Bronchial epithelial cell (primary cell): Measurements from ENCODE around the gene ZNF516. TPM values are rescaled to one million over a fixed set of nuclear protein-coding genes. Genes with fewer than 3 reads are reported as not detected.

Source experiments
- DNase-seq: peaks from one replicate; pipeline ENCODE4 v3.0.0-alpha.2; 2010; ENCODE audit warnings: low read depth
- FAIRE-seq: peaks from 2 replicates; lab custom pipeline; 2011; peaks lifted over from hg19 to GRCh38; lab: Jason Lieb, UNC
- H3K27me3 ChIP-seq: 2 replicates; pipeline ENCODE4 v1.5.1; 2011; ENCODE audit warnings: low read length; ENCODE audit not compliant: control insufficient read depth, insufficient read depth
- H3K36me3 ChIP-seq: 2 replicates; pipeline ENCODE4 v1.5.1; 2011; ENCODE audit warnings: low read length; ENCODE audit not compliant: control insufficient read depth, insufficient read depth
- H3K4me3 ChIP-seq: 2 replicates; pipeline ENCODE4 v1.5.1; 2011; ENCODE audit warnings: mild to moderate bottlenecking, low read depth, low read length, control low read depth
- CTCF ChIP-seq: IDR thresholded peaks from 2 replicates; pipeline ENCODE4 v1.5.1; 2011; ENCODE audit warnings: mild to moderate bottlenecking, moderate library complexity, low read length, control low read depth, inconsistent platforms; ENCODE audit not compliant: insufficient read depth, severe bottlenecking
- total RNA-seq: library from RNA; depleted of rRNA; stranded (reverse); fragments of >200 nt; gene quantifications from 2 replicates; pipeline ENCODE4 v1.2.1, GENCODE V29; 2014

ZNF516 gene
- total RNA-seq, 1 donor from 2014 or later, result 16.6 TPM

- H3K27me3 ChIP-seq, result no peaks in the 10 kb centered on the region
- TF ChIP-seq CTCF, result no peak
- no peak overlapping the region for H3K4me3 ChIP-seq
- FAIRE-seq, result peak; percentile 13
- peaks cover 22% of the 10 kb centered on the region for H3K36me3 ChIP-seq
- DNase-seq, result no peak
These were observed 63.4 kb downstream of the ZNF516 start for GRCh38 chr18:76431437-76432273.

GRCh38 chr18:76430636-76431035 lies 64.4 kb downstream of the ZNF516 start:
- H3K4me3 ChIP-seq, result no peak overlapping the region
- DNase-seq (no peak), FAIRE-seq (no peak)
- H3K36me3 ChIP-seq, result peaks cover 16% of the 10 kb centered on the region
- H3K27me3 ChIP-seq, result no peaks in the 10 kb centered on the region
- TF ChIP-seq CTCF, result no peak

GRCh38 chr18:76429262-76430126 lies 65.5 kb downstream of the ZNF516 start:
- no peak for FAIRE-seq

GRCh38 chr18:76428396-76429261 lies 66.4 kb downstream of the ZNF516 start:
- H3K4me3 ChIP-seq, result no peak overlapping the region
- DNase-seq (no peak), FAIRE-seq (no peak)
- H3K27me3 ChIP-seq, result no peaks in the 10 kb centered on the region
- peaks cover 10% of the 10 kb centered on the region for H3K36me3 ChIP-seq
- TF ChIP-seq CTCF, result no peak

More at GRCh38 chr18:76429262-76430126, 65.5 kb downstream of the ZNF516 start:
- DNase-seq, result peak; percentile 52
- no peak overlapping the region for H3K4me3 ChIP-seq
- no peak for TF ChIP-seq CTCF
- H3K27me3 ChIP-seq, result no peaks in the 10 kb centered on the region
- peaks cover 13% of the 10 kb centered on the region for H3K36me3 ChIP-seq

- DNase-seq (no peak), FAIRE-seq (no peak)
- peaks cover 2% of the 10 kb centered on the region for H3K36me3 ChIP-seq
- H3K4me3 ChIP-seq, result no peak overlapping the region
- peak; percentile 89 for TF ChIP-seq CTCF
- H3K27me3 ChIP-seq, result no peaks in the 10 kb centered on the region
These were observed 68.2 kb downstream of the ZNF516 start for GRCh38 chr18:76426737-76427305.
